Lower lobe of right lung (tissue), 2 donors: ENCODE measurements around the gene LACTBL1. TPM values are rescaled to one million over a fixed set of nuclear protein-coding genes. Genes with fewer than 3 reads are reported as not detected.

Source experiments
- ATAC-seq, 2 donors: fragments of 200-7000 bp; cut with Tn5 transposase; one replicate each; pipeline ENCODE4 v1.9.1; 2020 to 2022; ENCODE audit warnings: mild to moderate bottlenecking in 2 of 2, moderate library complexity in 2 of 2
- DNase-seq: peaks from one replicate; pipeline ENCODE4 v3.0.0-alpha.2; 2020
- H3K27ac ChIP-seq: fragments of 200-600 bp; one replicate; pipeline ENCODE4 v1.8.0; 2022
- H3K27me3 ChIP-seq: fragments of 200-600 bp; one replicate; pipeline ENCODE4 v1.8.0; 2022; ENCODE audit warnings: low read depth
- H3K36me3 ChIP-seq: fragments of 200-600 bp; one replicate; pipeline ENCODE4 v1.8.0; 2022; ENCODE audit warnings: mild to moderate bottlenecking
- H3K4me1 ChIP-seq: fragments of 200-600 bp; one replicate; pipeline ENCODE4 v1.8.0; 2022
- H3K4me3 ChIP-seq: fragments of 200-600 bp; one replicate; pipeline ENCODE4 v1.8.0; 2022; ENCODE audit warnings: mild to moderate bottlenecking
- H3K9me3 ChIP-seq: fragments of 200-600 bp; one replicate; pipeline ENCODE4 v1.8.0; 2022
- CTCF ChIP-seq: fragments of 200-600 bp; IDR thresholded peaks from one replicate; pipeline ENCODE4 v1.8.0; 2022; ENCODE audit warnings: antibody characterized with exemption, mild to moderate bottlenecking
- intact Hi-C: fragments of 100-400 bp; cut with DNase I; formaldehyde crosslinking; loops from one replicate; pipeline ENCODE4 v1.11.0; 2022
- long read RNA-seq: library from polyadenylated mRNA; unstranded; transcript quantifications from one replicate; pipeline ENCODE4 v2.0.0, GENCODE V29; 2021
- total RNA-seq: library from RNA; stranded (reverse); fragmentation: NEBNext Ultra II Directional; extraction: Animal tissue kit (Norgen Biotek cat#: 25700); gene quantifications from one replicate; pipeline ENCODE4 v1.2.1, GENCODE V29; 2021
- donor health status: DM: no; HTN: yes; CAD: no; lungs with severe emphysema.

LACTBL1 gene
- total RNA-seq, result not detected
- long read RNA-seq, result 0 reads

- Histone ChIP-seq H3K36me3 (no peaks in the 10 kb centered on the region), H3K27ac (no peak within 1 kb of the TSS), H3K4me1 (no peaks in the 10 kb centered on the region), H3K27me3 (peaks cover 18% of the 10 kb centered on the region), H3K9me3 (no peaks in the 10 kb centered on the region), H3K4me3 (no peak within 1 kb of the TSS)
- ATAC-seq, result no peak
- TF ChIP-seq CTCF, result no peak
- no peak for DNase-seq
- intact Hi-C loops, result no loop called here
These were observed at the start of gene LACTBL1 for GRCh38 chr1:22972760-22973159. TSS of gene LACTBL1 (minus strand) at chr1:22972866. CDS start at chr1:22972316, 550 bp downstream.

- Histone ChIP-seq H3K36me3 (no peaks in the 10 kb centered on the region), H3K27ac (no peak overlapping the region), H3K27me3 (no peaks in the 10 kb centered on the region), H3K4me1 (peaks cover 23% of the 10 kb centered on the region), H3K4me3 (no peak overlapping the region), H3K9me3 (no peaks in the 10 kb centered on the region)
- ATAC-seq, result no peak
- no peak for DNase-seq
- intact Hi-C loops, result no loop called here
- no peak for TF ChIP-seq CTCF
These were observed 49.2 kb upstream of the LACTBL1 start for GRCh38 chr1:23021834-23022233.

GRCh38 chr1:23020706-23021405, 48.2 kb upstream of the LACTBL1 start:
- H3K27me3 ChIP-seq, result no peaks in the 10 kb centered on the region
- H3K9me3 ChIP-seq, result no peaks in the 10 kb centered on the region
- peaks cover 23% of the 10 kb centered on the region for H3K4me1 ChIP-seq
- no peak for TF ChIP-seq CTCF
- intact Hi-C loops, result no loop called here
- ATAC-seq (no peak), DNase-seq (no peak)
- no peaks in the 10 kb centered on the region for H3K36me3 ChIP-seq
- H3K4me3 ChIP-seq, result peak overlapping the region; percentile 96
- no peak overlapping the region for H3K27ac ChIP-seq

GRCh38 chr1:23019863-23020625, 47.4 kb upstream of the LACTBL1 start:
- intact Hi-C loops, result no loop called here
- Histone ChIP-seq H3K4me1 (peaks cover 23% of the 10 kb centered on the region), H3K27me3 (no peaks in the 10 kb centered on the region), H3K36me3 (no peaks in the 10 kb centered on the region), H3K4me3 (peak overlapping the region; percentile 96), H3K9me3 (no peaks in the 10 kb centered on the region), H3K27ac (peak overlapping the region; percentile 93)
- TF ChIP-seq CTCF, result no peak
- ATAC-seq (peak; percentile 34 to 48), DNase-seq (peak; percentile 53)

GRCh38 chr1:23019094-23019862, 46.6 kb upstream of the LACTBL1 start, which contains the start of gene KDM1A:
TSS of gene KDM1A (plus strand) at chr1:23019468. CDS start at chr1:23019597, 129 bp downstream.
- Histone ChIP-seq H3K36me3 (no peaks in the 10 kb centered on the region), H3K9me3 (no peaks in the 10 kb centered on the region), H3K27ac (peak within 1 kb of the TSS; percentile 93), H3K4me3 (peak within 1 kb of the TSS; percentile 96), H3K4me1 (peaks cover 23% of the 10 kb centered on the region), H3K27me3 (no peaks in the 10 kb centered on the region)
- peak; percentile 99 for DNase-seq
- ATAC-seq, result peak; percentile 99
- no peak for TF ChIP-seq CTCF
- intact Hi-C loops, result no loop called here
